Body of pancreas (tissue), 4 donors: ENCODE data around the gene TRPM3. TPM values are rescaled to one million over a fixed set of nuclear protein-coding genes. Genes with fewer than 3 reads are reported as not detected.
"Not testable (repeated sequence)": the region's sequence is repeated elsewhere in the genome, so short reads cannot be mapped to it uniquely, and the experiment has no call there.

Source experiments
- ATAC-seq: fragments of 150-250 bp; one replicate; pipeline ENCODE4 v1.9.1; 2016
- DNase-seq, 4 donors: peaks; one replicate each; pipeline ENCODE4 v3.0.0-alpha.2; 2019
- H3K27ac ChIP-seq, 4 donors: fragments of 200-600 bp; sonication (generic); 1 replicate in 3 of 4; 2 replicates in 1 of 4; pipeline versions ENCODE4 v1.5.1 to v1.6.1; 2016 to 2019; ENCODE audit warnings: mild to moderate bottlenecking in 1 of 4, mixed read lengths in 1 of 4, moderate library complexity in 1 of 4
- H3K27me3 ChIP-seq, 2 donors: fragments of 200-600 bp; sonication (generic); one replicate each; pipeline ENCODE4 v1.6.0; 2016; ENCODE audit warnings: mild to moderate bottlenecking in 1 of 2
- H3K36me3 ChIP-seq, 2 donors: fragments of 200-600 bp; sonication (generic); replicated peaks in 1 of 2; 2 replicates each; pipeline ENCODE4 v1.5.1; 2016; ENCODE audit warnings: low read depth in 2 of 2; ENCODE audit not compliant: insufficient read depth in 1 of 2
- H3K4me1 ChIP-seq: fragments of 200-600 bp; sonication (generic); one replicate; pipeline ENCODE4 v1.6.0; 2016
- H3K4me3 ChIP-seq, 2 donors: fragments of 200-600 bp; sonication (generic); 1 replicate in 1 of 2; 2 replicates in 1 of 2; pipeline ENCODE4 v1.5.1; 2016 to 2019
- H3K9me3 ChIP-seq, 3 donors: fragments of 200-600 bp; sonication (generic); 1 replicate in 2 of 3; 2 replicates in 1 of 3; pipeline ENCODE4 v1.5.1; 2016
- POLR2A ChIP-seq, 3 donors: fragments of 450-650 bp; IDR thresholded peaks; one replicate each; pipeline ENCODE4 v1.6.1; 2016; ENCODE audit warnings: antibody characterized with exemption in 3 of 3, mild to moderate bottlenecking in 2 of 3
- WGBS, 2 donors: methylation state at CpG; one replicate each; pipeline ENCODE4 v1.1.5; 2017; 5-methylcytosine and 5-hydroxymethylcytosine counted together
- intact Hi-C: fragments of 100-400 bp; cut with DNase I; formaldehyde crosslinking; loops from one replicate; pipeline ENCODE4 v1.15.1; 2023
- total RNA-seq, 2 donors: library from RNA; depleted of rRNA; stranded (reverse); fragments of >200 nt; gene quantifications; one replicate each; pipeline ENCODE4 v1.1.0, GENCODE V29; 2016
- TF ChIP-seq, protein P1 (sequence below), 7 experiments: fragments of 450-650 bp in 4 of 7; fragments of 200-600 bp in 3 of 7; sonication (generic) in 3 of 7; IDR thresholded peaks; one replicate each; pipeline ENCODE4 v1.5.1; 2016 to 2019; ENCODE audit warnings: antibody characterized with exemption in 7 of 7

The TRPM3 gene
- total RNA-seq, 2 donors from 2014 or later = 0.78 to 1.3 TPM

DNA sequence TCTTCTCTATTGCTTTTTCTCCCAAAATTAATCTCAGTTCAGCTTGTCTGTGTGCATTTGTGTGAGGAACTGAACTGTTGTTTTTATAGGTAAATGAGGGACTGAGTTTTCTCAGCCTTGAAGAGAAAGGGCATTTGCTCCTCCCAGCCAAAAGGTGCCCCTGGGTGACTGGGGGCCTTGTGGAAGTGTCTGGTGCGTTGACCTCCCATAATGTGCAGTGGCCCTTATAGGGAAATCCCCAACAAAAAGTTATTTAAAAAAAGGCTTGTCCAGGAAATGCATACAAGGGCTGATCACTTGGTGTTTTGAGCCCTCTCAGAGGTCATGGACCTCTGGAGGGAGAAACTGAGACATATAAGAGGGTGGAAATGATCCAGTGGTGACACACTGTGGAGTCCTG lies 467.3 kb downstream of the TRPM3 start:
- H3K27ac ChIP-seq = no peak overlapping the region
- TF ChIP-seq POLR2A (IDR thresholded peaks at IDR 0.05) = no peak
- TF ChIP-seq, protein P1, sequence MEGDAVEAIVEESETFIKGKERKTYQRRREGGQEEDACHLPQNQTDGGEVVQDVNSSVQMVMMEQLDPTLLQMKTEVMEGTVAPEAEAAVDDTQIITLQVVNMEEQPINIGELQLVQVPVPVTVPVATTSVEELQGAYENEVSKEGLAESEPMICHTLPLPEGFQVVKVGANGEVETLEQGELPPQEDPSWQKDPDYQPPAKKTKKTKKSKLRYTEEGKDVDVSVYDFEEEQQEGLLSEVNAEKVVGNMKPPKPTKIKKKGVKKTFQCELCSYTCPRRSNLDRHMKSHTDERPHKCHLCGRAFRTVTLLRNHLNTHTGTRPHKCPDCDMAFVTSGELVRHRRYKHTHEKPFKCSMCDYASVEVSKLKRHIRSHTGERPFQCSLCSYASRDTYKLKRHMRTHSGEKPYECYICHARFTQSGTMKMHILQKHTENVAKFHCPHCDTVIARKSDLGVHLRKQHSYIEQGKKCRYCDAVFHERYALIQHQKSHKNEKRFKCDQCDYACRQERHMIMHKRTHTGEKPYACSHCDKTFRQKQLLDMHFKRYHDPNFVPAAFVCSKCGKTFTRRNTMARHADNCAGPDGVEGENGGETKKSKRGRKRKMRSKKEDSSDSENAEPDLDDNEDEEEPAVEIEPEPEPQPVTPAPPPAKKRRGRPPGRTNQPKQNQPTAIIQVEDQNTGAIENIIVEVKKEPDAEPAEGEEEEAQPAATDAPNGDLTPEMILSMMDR (IDR thresholded peaks at IDR 0.05) = no peak
- H3K36me3 ChIP-seq = no peaks in the 10 kb centered on the region
- no peak overlapping the region for H3K4me3 ChIP-seq
- 63 to 67% methylated on average over 1 of the region's 1 CpG for WGBS, 2 donors
- no peak for ATAC-seq
- H3K9me3 ChIP-seq = no peaks in the 10 kb centered on the region
- H3K27me3 ChIP-seq = no peaks in the 10 kb centered on the region
- no peaks in the 10 kb centered on the region for H3K4me1 ChIP-seq
- DNase-seq = no peak
- intact Hi-C loops = no loop called here

DNA sequence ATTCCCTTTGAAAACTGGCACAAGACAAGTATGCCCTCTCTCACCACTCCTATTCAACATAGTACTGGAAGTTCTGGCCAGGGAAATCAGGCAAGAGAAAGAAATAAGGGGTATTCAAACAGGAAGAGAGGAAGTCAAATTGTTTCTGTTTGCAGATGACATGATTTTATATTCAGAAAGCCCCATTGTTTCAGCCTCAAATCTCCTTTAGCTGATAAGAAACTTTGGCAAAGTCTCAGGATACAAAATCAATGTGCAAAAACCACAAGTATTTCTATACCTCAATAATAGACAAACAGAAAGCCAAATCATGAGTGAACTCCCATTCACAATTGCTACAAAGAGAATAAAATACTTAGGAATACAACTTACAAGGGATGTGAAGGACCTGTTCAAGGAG lies 476.8 kb downstream of the TRPM3 start:
- intact Hi-C loops = loop anchor here (10.0 kb wide), 2 partner anchors 350 to 600 kb away; no protein-coding TSS in a partner anchor
- ATAC-seq, H3K9me3 ChIP-seq, H3K27me3 ChIP-seq, DNase-seq, H3K27ac ChIP-seq, H3K4me1 ChIP-seq, H3K36me3 ChIP-seq, H3K4me3 ChIP-seq: not testable (repeated sequence)

DNA sequence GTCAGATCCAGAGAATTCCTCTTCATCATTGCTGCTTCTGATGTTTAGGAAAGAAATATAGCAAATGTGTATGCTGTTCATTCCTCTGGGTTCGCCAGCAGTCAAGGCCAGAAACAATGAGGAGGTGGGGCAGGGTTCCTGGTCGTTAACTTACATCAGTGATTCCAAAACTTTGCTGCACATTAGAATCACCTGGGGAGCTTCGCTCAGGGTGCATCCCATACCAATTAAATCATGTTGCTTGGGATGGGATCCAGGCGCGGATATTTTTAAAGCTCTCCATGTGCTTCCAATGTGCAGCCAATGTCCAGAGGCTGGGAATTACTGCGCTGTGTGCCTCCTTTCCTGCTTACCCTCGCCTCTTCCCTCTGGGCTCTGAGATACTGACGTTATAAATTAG lies 479.1 kb downstream of the TRPM3 start:
- 77% methylated on average over 8 of the region's 8 CpGs for WGBS, 2 donors
- ATAC-seq (no peak), DNase-seq (no peak)
- no peaks in the 10 kb centered on the region for H3K27me3 ChIP-seq
- no peaks in the 10 kb centered on the region for H3K36me3 ChIP-seq
- intact Hi-C loops = loop anchor here (10.0 kb wide), 2 partner anchors 352 to 602 kb away; no protein-coding TSS in a partner anchor
- no peak overlapping the region for H3K27ac ChIP-seq
- no peaks in the 10 kb centered on the region for H3K9me3 ChIP-seq
- TF ChIP-seq, protein P1 (IDR thresholded peaks at IDR 0.05) = no peak
- TF ChIP-seq POLR2A (IDR thresholded peaks at IDR 0.05) = no peak
- no peak overlapping the region for H3K4me3 ChIP-seq
- H3K4me1 ChIP-seq = no peaks in the 10 kb centered on the region

DNA sequence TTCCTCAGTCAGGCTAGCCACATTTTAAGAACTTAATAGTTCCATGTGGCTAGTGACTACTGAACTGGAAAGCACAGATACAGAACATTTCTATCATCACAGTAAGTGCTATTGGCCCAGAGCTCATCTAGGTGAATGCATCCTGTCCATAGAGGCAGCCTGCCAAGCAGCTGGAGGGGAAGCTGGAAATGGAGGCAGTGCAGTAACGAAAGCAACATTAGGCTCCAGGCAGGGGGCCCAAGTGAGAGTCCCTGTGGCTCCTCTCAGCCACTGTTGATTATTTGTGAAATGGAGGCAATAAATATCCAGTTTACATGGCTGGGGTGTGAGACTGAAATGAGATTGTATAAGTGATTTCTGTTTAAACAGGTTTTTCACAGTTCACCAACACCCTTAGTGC lies 479.8 kb downstream of the TRPM3 start:
- H3K4me1 ChIP-seq = no peaks in the 10 kb centered on the region
- no peak overlapping the region for H3K4me3 ChIP-seq
- DNase-seq = peak in 2 of 4 donors; percentile 18 to 31
- no peak overlapping the region for H3K27ac ChIP-seq
- no peaks in the 10 kb centered on the region for H3K9me3 ChIP-seq
- intact Hi-C loops = loop anchor here (10.0 kb wide), 2 partner anchors 353 to 603 kb away; no protein-coding TSS in a partner anchor
- H3K27me3 ChIP-seq = no peaks in the 10 kb centered on the region
- no peaks in the 10 kb centered on the region for H3K36me3 ChIP-seq
- no peak for ATAC-seq
- TF ChIP-seq, protein P1 (IDR thresholded peaks at IDR 0.05) = no peak
- 50 to 75% methylated on average over 1 of the region's 1 CpG for WGBS, 2 donors

DNA sequence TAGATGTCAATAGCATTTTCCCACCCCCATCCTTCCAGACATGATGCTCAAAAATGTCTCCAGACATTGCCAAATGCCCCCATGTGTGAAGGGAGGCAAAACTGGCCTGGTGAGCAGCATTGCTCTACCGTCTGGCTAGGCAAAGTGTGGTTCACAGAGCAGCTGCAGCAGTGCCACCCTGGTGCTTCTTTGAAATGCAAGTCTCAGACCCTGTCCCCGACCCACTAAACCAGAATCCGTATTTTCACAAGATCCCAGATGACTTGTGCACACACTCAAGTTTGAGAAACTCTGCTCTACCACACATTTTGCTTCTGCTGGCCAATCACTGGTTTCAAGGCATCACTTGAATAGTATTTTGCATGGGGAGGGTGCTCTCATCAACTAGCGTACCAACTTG lies 480.4 kb downstream of the TRPM3 start:
- H3K36me3 ChIP-seq = no peaks in the 10 kb centered on the region
- no peak for ATAC-seq
- WGBS, 2 donors = 62 to 76% methylated on average over 3 to 4 of the region's 4 CpGs
- no peaks in the 10 kb centered on the region for H3K9me3 ChIP-seq
- intact Hi-C loops = loop anchor here (10.0 kb wide), 2 partner anchors 354 to 604 kb away; no protein-coding TSS in a partner anchor
- H3K27ac ChIP-seq = no peak overlapping the region
- no peaks in the 10 kb centered on the region for H3K4me1 ChIP-seq
- H3K4me3 ChIP-seq = no peak overlapping the region
- no peak for DNase-seq
- TF ChIP-seq POLR2A (IDR thresholded peaks at IDR 0.05) = no peak
- TF ChIP-seq, protein P1 (IDR thresholded peaks at IDR 0.05) = no peak
- no peaks in the 10 kb centered on the region for H3K27me3 ChIP-seq
